HepG2 (cell line): ENCODE measurements around the gene ZNF318. TPM values are rescaled to one million over a fixed set of nuclear protein-coding genes. Genes with fewer than 3 reads are reported as not detected.

ENCODE experiments used
- ARID4A ChIP-seq: sonication (generic); formaldehyde crosslinking; IDR thresholded peaks from 2 replicates; pipeline ENCODE4 v1.5.0; 2020; ENCODE audit warnings: mild to moderate bottlenecking, missing genetic modification reagents, borderline replicate concordance
- HNRNPLL ChIP-seq: fragments of 200-400 bp; formaldehyde crosslinking; IDR thresholded peaks from 2 replicates; pipeline ENCODE4 v1.6.1; 2017; ENCODE audit warnings: mild to moderate bottlenecking, low read depth, low read length; ENCODE audit not compliant: poor library complexity, severe bottlenecking
- KDM2A ChIP-seq: sonication (generic); formaldehyde crosslinking; IDR thresholded peaks from 2 replicates; pipeline ENCODE4 v1.4.0; 2020; ENCODE audit warnings: low read depth, missing genetic modification reagents, borderline replicate concordance
- KLF15 ChIP-seq: sonication (generic); formaldehyde crosslinking; IDR thresholded peaks from 2 replicates; pipeline ENCODE4 v1.8.1; 2023; ENCODE audit warnings: borderline replicate concordance, mild to moderate bottlenecking, inconsistent platforms, missing genetic modification reagents, mixed read lengths
- RBFOX2 ChIP-seq: fragments of 200-400 bp; formaldehyde crosslinking; IDR thresholded peaks from 2 replicates; pipeline ENCODE4 v1.6.1; 2017; ENCODE audit warnings: low read depth, mild to moderate bottlenecking, low read length
- ZBTB40 ChIP-seq, 2 experiments: fragments of 450-650 bp in 1 of 2; sonication (generic) in 1 of 2; formaldehyde crosslinking in 1 of 2; IDR thresholded peaks; 2 replicates each; pipeline versions ENCODE4 v1.6.1 to v1.8.0; 2016 to 2022; ENCODE audit warnings: antibody characterized with exemption in 1 of 2, mild to moderate bottlenecking in 1 of 2, missing genetic modification reagents in 1 of 2
- ZNF558 ChIP-seq: sonication (generic); formaldehyde crosslinking; IDR thresholded peaks from 2 replicates; pipeline ENCODE4 v1.9.0; 2022; ENCODE audit warnings: mild to moderate bottlenecking, missing genetic modification reagents, borderline replicate concordance
- ZNF616 ChIP-seq: sonication (generic); formaldehyde crosslinking; IDR thresholded peaks from 2 replicates; pipeline ENCODE4 v1.5.0; 2020; ENCODE audit warnings: low read depth, mild to moderate bottlenecking, missing genetic modification reagents
- polyA plus RNA-seq, 8 experiments: library from polyadenylated mRNA; depleted of rRNA in 3 of 8; stranded (reverse) in 7 of 8; unstranded in 1 of 8; fragments of >200 nt; fragmentation: Illumina TruSeq in 4 of 8; extraction: Trizol in 4 of 8; gene quantifications; 2 replicates each; pipeline versions ENCODE4 v1.2.1 to v1.2.3, GENCODE V29; 2011 to 2016; ENCODE audit warnings: low read depth in 4 of 8, missing spikeins in 1 of 8, mixed read lengths in 1 of 8; ENCODE audit not compliant: insufficient read depth in 1 of 8
- total RNA-seq, 5 experiments: library from RNA; depleted of rRNA; stranded (reverse); fragments of >200 nt; fragmentation: Illumina TruSeq; extraction: Trizol; gene quantifications; 2 replicates each; pipeline ENCODE4 v1.2.3, GENCODE V29; 2016; ENCODE audit warnings: low read depth in 1 of 5
- TF ChIP-seq, protein P1 (sequence below): sonication (generic); formaldehyde crosslinking; IDR thresholded peaks from 2 replicates; pipeline ENCODE4 v1.4.0; 2020; ENCODE audit warnings: missing genetic modification reagents
- TF ChIP-seq, protein P2 (sequence below): IDR thresholded peaks from 2 replicates; pipeline ENCODE4 v1.6.1; 2016; ENCODE audit warnings: mild to moderate bottlenecking, missing biosample characterization, missing genetic modification reagents

ZNF318 gene
- total and polyA plus RNA-seq, 2 of the 13 experiments (the other 11 are each of a cell fraction or from before 2014, with no cell fraction given): 13.0 to 14.5 TPM

DNA sequence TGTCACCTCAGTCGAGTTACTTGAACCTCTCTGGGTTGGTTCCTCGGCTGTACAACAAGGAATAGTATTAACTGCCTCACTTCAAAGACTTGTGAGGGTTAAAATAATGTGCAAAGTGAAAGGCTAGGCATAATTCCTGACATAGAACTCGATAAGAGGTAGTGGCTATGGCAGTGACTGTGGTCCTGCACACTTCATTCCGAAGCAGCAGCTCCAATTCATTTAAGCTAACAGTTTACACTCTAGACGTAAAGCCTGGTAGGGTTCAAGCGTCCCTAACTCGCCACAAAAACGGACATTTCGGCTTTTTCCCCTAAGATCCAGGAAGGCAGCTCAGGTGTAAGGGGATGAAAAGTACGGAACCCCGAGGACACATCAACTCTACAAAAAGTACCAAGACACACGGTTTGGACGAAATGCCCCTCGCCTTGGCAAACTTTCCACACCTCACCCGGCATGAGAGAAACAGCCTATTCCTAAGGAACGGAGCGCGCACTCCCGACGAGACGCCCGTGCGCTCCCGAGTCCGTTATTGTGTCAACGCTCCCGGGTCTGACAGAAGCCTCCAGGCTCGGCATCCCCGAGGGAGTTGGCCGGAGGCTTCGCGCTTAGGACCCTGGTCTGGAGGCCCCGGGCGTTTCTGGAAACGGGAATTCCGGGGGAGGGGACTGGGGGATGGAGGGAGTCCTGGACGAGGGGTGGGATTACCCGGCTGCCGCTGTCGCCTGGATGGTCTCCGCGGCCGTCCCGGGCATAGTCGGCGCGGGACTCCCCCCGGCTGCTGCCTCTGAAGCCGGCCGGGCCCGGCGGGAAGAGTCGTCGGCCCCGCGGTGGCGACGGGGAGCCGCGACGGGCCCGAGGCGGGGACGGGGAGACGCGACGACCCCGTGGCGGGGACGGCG, 937 bp downstream of the ZNF318 start (continued):
- TF ChIP-seq ARID4A (peak; percentile 69; the same call in 1 of the 2 replicates), KLF15 (CRISPR knock-in tag) (no peak), ZBTB40 (IDR thresholded peaks at IDR 0.05) (no peak), ZBTB40 (CRISPR knock-in tag; IDR thresholded peaks at IDR 0.05) (peak; percentile 39; the same call in 1 of the 2 replicates), ZNF616 (CRISPR knock-in tag) (0 out of 2 replicates have a peak, but pooled peaks have one; percentile 44), RBFOX2 (no peak), HNRNPLL (peak; percentile 43), ZNF558 (CRISPR knock-in tag) (no peak), KDM2A (CRISPR knock-in tag) (0 out of 2 replicates have a peak, but pooled peaks have one; percentile 37)
- TF ChIP-seq, protein P1, sequence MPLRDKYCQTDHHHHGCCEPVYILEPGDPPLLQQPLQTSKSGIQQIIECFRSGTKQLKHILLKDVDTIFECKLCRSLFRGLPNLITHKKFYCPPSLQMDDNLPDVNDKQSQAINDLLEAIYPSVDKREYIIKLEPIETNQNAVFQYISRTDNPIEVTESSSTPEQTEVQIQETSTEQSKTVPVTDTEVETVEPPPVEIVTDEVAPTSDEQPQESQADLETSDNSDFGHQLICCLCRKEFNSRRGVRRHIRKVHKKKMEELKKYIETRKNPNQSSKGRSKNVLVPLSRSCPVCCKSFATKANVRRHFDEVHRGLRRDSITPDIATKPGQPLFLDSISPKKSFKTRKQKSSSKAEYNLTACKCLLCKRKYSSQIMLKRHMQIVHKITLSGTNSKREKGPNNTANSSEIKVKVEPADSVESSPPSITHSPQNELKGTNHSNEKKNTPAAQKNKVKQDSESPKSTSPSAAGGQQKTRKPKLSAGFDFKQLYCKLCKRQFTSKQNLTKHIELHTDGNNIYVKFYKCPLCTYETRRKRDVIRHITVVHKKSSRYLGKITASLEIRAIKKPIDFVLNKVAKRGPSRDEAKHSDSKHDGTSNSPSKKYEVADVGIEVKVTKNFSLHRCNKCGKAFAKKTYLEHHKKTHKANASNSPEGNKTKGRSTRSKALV (CRISPR knock-in tag): peak; percentile 87
- TF ChIP-seq, protein P2, sequence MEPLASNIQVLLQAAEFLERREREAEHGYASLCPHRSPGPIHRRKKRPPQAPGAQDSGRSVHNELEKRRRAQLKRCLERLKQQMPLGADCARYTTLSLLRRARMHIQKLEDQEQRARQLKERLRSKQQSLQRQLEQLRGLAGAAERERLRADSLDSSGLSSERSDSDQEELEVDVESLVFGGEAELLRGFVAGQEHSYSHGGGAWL (CRISPR knock-in tag): 0 out of 2 replicates have a peak, but pooled peaks have one; percentile 29
